NCI-H1105 (cell line): ENCODE data around the gene LSS.
A peak's percentile ranks its signal among the peaks of the same experiment; 100 is the strongest.
"Not testable (repeated sequence)": the region's sequence is repeated elsewhere in the genome, so short reads cannot be mapped to it uniquely, and the experiment has no call there.

Source experiments
- DNase-seq: peaks from one replicate; lab custom pipeline; 2025; lab: John Stamatoyannopoulos, UW

Gene LSS

GRCh38 chr21:46152927-46153246, 75.7 kb downstream of the LSS start:
- no peak for DNase-seq

GRCh38 chr21:46151989-46152926, 76.3 kb downstream of the LSS start:
- DNase-seq = no peak

GRCh38 chr21:46151261-46151988, 77.1 kb downstream of the LSS start:
- DNase-seq = no peak

GRCh38 chr21:46150491-46151121, 78.0 kb downstream of the LSS start:
- DNase-seq = no peak

GRCh38 chr21:46150073-46150472, 78.5 kb downstream of the LSS start:
- no peak for DNase-seq

- no peak for DNase-seq
Observed at GRCh38 chr21:46149205-46149901, 79.2 kb downstream of the LSS start.

- DNase-seq = no peak
Observed at GRCh38 chr21:46148106-46148505, 80.5 kb downstream of the LSS start.

GRCh38 chr21:46147429-46147828, 81.1 kb downstream of the LSS start:
- DNase-seq = peak; percentile 5

- DNase-seq = no peak
Observed at GRCh38 chr21:46146856-46147255, 81.7 kb downstream of the LSS start.

- no peak for DNase-seq
Observed at GRCh38 chr21:46145840-46146691, 82.5 kb downstream of the LSS start.

GRCh38 chr21:46145159-46145839, 83.3 kb downstream of the LSS start:
- DNase-seq = no peak

- DNase-seq = no peak
Observed at GRCh38 chr21:46144464-46145070, 84.0 kb downstream of the LSS start.

- no peak for DNase-seq
Observed at GRCh38 chr21:46142582-46143473, 85.7 kb downstream of the LSS start.

GRCh38 chr21:46141767-46142581, 86.6 kb downstream of the LSS start:
- no peak for DNase-seq

GRCh38 chr21:46140352-46141003, 88.1 kb downstream of the LSS start:
- not testable (repeated sequence) for DNase-seq

GRCh38 chr21:46139686-46140085, 88.9 kb downstream of the LSS start:
- DNase-seq = no peak

- no peak for DNase-seq
Observed at GRCh38 chr21:46138383-46138970, 90.1 kb downstream of the LSS start.
